ENCODE data around the gene TECRL.

TECRL gene

GRCh38 chr4:64402684-64403083 lies 6.6 kb downstream of the TECRL start:
- DNase-seq: no peak
- no peak for TF ChIP-seq CTCF (IDR thresholded peaks at IDR 0.05; ENCODE audit: low read depth, low read length, missing control alignments)
- Histone ChIP-seq H3K27ac (no peak overlapping the region), H3K4me3 (ENCODE audit: low read depth, low read length) (no peak overlapping the region), H3K27me3 (replicated peaks) (no peaks in the 10 kb centered on the region), H3K36me3 (replicated peaks) (no peaks in the 10 kb centered on the region)
- in situ Hi-C loops (cut with HindIII; ENCODE audit: low pct_ligation_motif_present, low sequenced_read_pairs): no loop called here

GRCh38 chr4:64399313-64400109 lies 9.7 kb downstream of the TECRL start:
- DNase-seq: no peak
- Histone ChIP-seq H3K27me3 (replicated peaks) (no peaks in the 10 kb centered on the region), H3K4me3 (ENCODE audit: low read depth, low read length) (no peak overlapping the region), H3K36me3 (replicated peaks) (no peaks in the 10 kb centered on the region), H3K27ac (no peak overlapping the region)
- TF ChIP-seq CTCF (IDR thresholded peaks at IDR 0.05; ENCODE audit: low read depth, low read length, missing control alignments): no peak
- in situ Hi-C loops (cut with HindIII; ENCODE audit: low pct_ligation_motif_present, low sequenced_read_pairs): no loop called here

- Histone ChIP-seq H3K27ac (no peak overlapping the region), H3K27me3 (replicated peaks) (no peaks in the 10 kb centered on the region), H3K4me3 (ENCODE audit: low read depth, low read length) (no peak overlapping the region), H3K36me3 (replicated peaks) (no peaks in the 10 kb centered on the region)
- no peak for TF ChIP-seq CTCF (IDR thresholded peaks at IDR 0.05; ENCODE audit: low read depth, low read length, missing control alignments)
- DNase-seq: no peak
- in situ Hi-C loops (cut with HindIII; ENCODE audit: low pct_ligation_motif_present, low sequenced_read_pairs): no loop called here
Observed at GRCh38 chr4:64394469-64394868, 14.8 kb downstream of the TECRL start.

GRCh38 chr4:64388252-64388651 lies 21.0 kb downstream of the TECRL start:
- H3K36me3 ChIP-seq (replicated peaks): no peaks in the 10 kb centered on the region
- no peak overlapping the region for H3K4me3 ChIP-seq (ENCODE audit: low read depth, low read length)
- no peak for DNase-seq
- no peak overlapping the region for H3K27ac ChIP-seq
- H3K27me3 ChIP-seq (replicated peaks): no peaks in the 10 kb centered on the region
- TF ChIP-seq CTCF (IDR thresholded peaks at IDR 0.05; ENCODE audit: low read depth, low read length, missing control alignments): no peak
- in situ Hi-C loops (cut with HindIII; ENCODE audit: low pct_ligation_motif_present, low sequenced_read_pairs): no loop called here

- TF ChIP-seq CTCF (IDR thresholded peaks at IDR 0.05; ENCODE audit: low read depth, low read length, missing control alignments): no peak
- in situ Hi-C loops (cut with HindIII; ENCODE audit: low pct_ligation_motif_present, low sequenced_read_pairs): no loop called here
- Histone ChIP-seq H3K27me3 (replicated peaks) (no peaks in the 10 kb centered on the region), H3K36me3 (replicated peaks) (no peaks in the 10 kb centered on the region), H3K4me3 (ENCODE audit: low read depth, low read length) (no peak overlapping the region), H3K27ac (no peak overlapping the region)
- no peak for DNase-seq
Observed at GRCh38 chr4:64385220-64385619, 24.0 kb downstream of the TECRL start.
